ENCODE measurements around the gene TDP1. TPM values are rescaled to one million over a fixed set of nuclear protein-coding genes. Genes with fewer than 3 reads are reported as not detected.

Gene TDP1
- total RNA-seq, 4 donors from 2014 or later = 0.75 to 28.3 (median 14.5) TPM

DNA sequence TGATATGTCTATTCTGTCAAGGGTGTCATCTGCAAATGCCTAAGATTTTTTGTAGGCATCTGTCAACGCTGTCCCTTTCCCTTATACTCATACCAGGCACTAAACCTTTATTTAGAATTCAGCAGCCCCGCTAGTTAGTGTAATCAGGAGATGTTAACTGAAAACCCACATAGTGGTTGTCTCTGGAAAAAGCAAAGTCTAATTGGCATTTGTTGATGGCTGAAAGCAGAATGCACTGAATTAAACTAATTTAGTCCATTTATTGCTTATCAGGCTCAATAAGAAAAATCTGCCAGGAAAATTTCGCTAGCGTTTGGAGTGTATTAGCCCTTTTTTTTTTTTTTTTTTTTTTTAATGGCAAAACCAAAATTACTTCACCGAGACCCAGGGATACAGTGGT, 34.5 kb downstream of the TDP1 start:
- Histone ChIP-seq H3K36me3 (peaks cover 0 to 36% (median 16%) of the 10 kb centered on the region in 4 donors), H3K27me3 (no peaks in the 10 kb centered on the region), H3K4me3 (no peak overlapping the region), H3K9me3 (no peaks in the 10 kb centered on the region), H3K4me1 (no peaks in the 10 kb centered on the region), H3K27ac (no peak overlapping the region)
- in situ Hi-C loops (cut with MboI; ENCODE audit: low pct_ligation_motif_present in 1 of 4, low pct_unique_long_range_greater_than_20kb in 1 of 4, low sequenced_read_pairs in 3 of 4) (loop anchor here in 3 of 4 donors (25.0 kb wide), 1 partner anchor 247 kb away; no protein-coding TSS in a partner anchor), intact Hi-C loops (cut with DNase I; ENCODE audit: low total_unique reads) (no loop called here)
- 93 to 97% methylated on average over 5 of the region's 5 CpGs for WGBS, 2 donors (ENCODE audit: low coverage in 1 of 2)
- TF ChIP-seq POLR2A (IDR thresholded peaks at IDR 0.05) (no peak), POLR2AphosphoS5 (IDR thresholded peaks at IDR 0.05) (no peak), EP300 (IDR thresholded peaks at IDR 0.05; ENCODE audit: low read depth) (no peak)
- TF ChIP-seq, protein P1, sequence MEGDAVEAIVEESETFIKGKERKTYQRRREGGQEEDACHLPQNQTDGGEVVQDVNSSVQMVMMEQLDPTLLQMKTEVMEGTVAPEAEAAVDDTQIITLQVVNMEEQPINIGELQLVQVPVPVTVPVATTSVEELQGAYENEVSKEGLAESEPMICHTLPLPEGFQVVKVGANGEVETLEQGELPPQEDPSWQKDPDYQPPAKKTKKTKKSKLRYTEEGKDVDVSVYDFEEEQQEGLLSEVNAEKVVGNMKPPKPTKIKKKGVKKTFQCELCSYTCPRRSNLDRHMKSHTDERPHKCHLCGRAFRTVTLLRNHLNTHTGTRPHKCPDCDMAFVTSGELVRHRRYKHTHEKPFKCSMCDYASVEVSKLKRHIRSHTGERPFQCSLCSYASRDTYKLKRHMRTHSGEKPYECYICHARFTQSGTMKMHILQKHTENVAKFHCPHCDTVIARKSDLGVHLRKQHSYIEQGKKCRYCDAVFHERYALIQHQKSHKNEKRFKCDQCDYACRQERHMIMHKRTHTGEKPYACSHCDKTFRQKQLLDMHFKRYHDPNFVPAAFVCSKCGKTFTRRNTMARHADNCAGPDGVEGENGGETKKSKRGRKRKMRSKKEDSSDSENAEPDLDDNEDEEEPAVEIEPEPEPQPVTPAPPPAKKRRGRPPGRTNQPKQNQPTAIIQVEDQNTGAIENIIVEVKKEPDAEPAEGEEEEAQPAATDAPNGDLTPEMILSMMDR (IDR thresholded peaks at IDR 0.05) = no peak
- no peak for DNase-seq

DNA sequence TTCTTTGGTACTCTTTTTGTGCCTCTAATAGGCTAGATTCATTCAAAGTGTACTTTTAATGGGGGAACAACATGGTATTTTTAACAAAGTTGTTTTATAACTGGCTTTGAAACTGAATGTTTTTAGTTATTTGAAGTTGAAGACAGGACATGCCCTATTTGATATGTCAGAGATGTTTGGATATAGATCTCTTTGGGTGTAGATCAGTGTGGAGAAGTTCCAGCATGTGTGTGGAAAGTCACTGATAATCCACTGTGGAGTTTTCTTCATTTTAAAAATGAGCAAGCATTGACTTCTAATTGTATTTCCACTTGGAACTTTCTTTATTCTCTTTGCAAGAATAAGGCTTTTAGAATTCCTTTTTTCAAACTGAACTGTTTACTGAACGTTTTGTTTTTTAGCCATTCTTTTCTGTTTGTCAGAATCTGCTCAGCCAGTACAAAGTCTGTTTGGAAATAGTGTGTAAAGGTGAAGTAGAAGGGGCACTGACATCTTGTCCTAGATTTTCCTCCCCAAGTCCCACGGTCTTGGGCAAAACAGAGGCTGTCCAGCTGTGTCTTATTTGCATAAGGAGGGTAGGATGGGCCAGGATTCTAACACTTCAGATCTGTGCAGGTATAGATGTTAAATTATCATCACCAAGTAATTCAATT, 35.0 kb downstream of the TDP1 start:
- TF ChIP-seq, protein P1 (IDR thresholded peaks at IDR 0.05) = no peak
- TF ChIP-seq EP300 (IDR thresholded peaks at IDR 0.05; ENCODE audit: low read depth) (no peak), POLR2AphosphoS5 (IDR thresholded peaks at IDR 0.05) (no peak), POLR2A (IDR thresholded peaks at IDR 0.05) (no peak)
- no peaks in the 10 kb centered on the region for H3K27me3 ChIP-seq
- peaks cover 0 to 36% (median 16%) of the 10 kb centered on the region in 4 donors for H3K36me3 ChIP-seq
- in situ Hi-C loops (cut with MboI; ENCODE audit: low pct_ligation_motif_present in 1 of 4, low pct_unique_long_range_greater_than_20kb in 1 of 4, low sequenced_read_pairs in 3 of 4) (loop anchor here in 3 of 4 donors (25.0 kb wide), 1 partner anchor 247 kb away; no protein-coding TSS in a partner anchor), intact Hi-C loops (cut with DNase I; ENCODE audit: low total_unique reads) (no loop called here)
- DNase-seq = no peak
- H3K27ac ChIP-seq = no peak overlapping the region
- no peaks in the 10 kb centered on the region for H3K9me3 ChIP-seq
- H3K4me3 ChIP-seq = no peak overlapping the region
- WGBS, 2 donors (ENCODE audit: low coverage in 1 of 2) = 38 to 52% methylated on average over 2 of the region's 2 CpGs
- H3K4me1 ChIP-seq = no peaks in the 10 kb centered on the region

DNA sequence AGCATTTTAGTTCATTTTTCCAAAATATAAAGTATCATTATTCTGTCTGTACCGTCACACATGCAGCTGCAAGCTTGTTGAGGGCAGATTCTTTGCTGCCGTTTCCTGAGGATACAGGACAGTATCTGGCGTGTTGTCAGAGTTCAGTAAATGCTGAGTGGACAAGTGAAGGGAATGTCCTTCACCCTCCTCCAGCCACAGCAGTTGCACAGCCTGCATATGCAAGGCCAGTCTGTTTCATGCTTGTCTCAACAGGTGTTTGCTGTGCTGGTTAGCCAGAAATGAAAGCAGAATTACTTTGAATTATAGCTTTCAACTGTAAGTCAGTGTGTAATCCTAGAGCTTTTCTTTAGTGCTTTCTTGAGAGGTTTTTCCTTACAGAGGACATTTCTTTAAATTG, 36.5 kb downstream of the TDP1 start:
- Histone ChIP-seq H3K4me1 (no peaks in the 10 kb centered on the region), H3K36me3 (peaks cover 0 to 35% (median 15%) of the 10 kb centered on the region in 4 donors), H3K27ac (no peak overlapping the region), H3K27me3 (no peaks in the 10 kb centered on the region), H3K4me3 (no peak overlapping the region), H3K9me3 (no peaks in the 10 kb centered on the region)
- in situ Hi-C loops (cut with MboI; ENCODE audit: low pct_ligation_motif_present in 1 of 4, low pct_unique_long_range_greater_than_20kb in 1 of 4, low sequenced_read_pairs in 3 of 4) = loop anchor here in 3 of 4 donors (25.0 kb wide), 1 partner anchor 245 kb away; no protein-coding TSS in a partner anchor
- 86 to 91% methylated on average over 3 of the region's 3 CpGs for WGBS, 2 donors (ENCODE audit: low coverage in 1 of 2)
- intact Hi-C loops (cut with DNase I; ENCODE audit: low total_unique reads) = no loop called here
- DNase-seq = no peak
- TF ChIP-seq POLR2AphosphoS5 (IDR thresholded peaks at IDR 0.05) = no peak
- TF ChIP-seq, protein P1 (IDR thresholded peaks at IDR 0.05) = no peak

DNA sequence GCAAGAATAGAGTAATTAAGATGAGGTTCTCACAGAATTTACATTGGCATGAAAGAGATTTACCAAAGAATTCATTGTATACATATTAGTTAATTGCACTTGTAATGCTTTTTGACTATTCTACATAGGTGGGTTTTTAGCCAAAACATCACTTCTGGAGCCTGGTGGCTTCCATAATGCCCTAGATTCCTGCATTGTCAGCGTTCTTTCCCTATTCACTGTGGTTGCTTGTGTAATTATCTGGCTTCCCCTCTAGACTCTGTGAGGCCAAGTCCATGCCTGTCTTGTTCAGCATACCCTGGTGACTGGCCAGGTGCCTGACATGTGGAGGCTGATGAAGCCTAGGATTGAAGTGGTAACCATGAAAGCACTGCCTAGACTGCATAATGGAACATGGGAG, 41.2 kb downstream of the TDP1 start:
- Histone ChIP-seq H3K36me3 (peaks cover 0 to 52% (median 12%) of the 10 kb centered on the region in 4 donors), H3K27me3 (no peaks in the 10 kb centered on the region), H3K4me3 (no peak overlapping the region), H3K27ac (no peak overlapping the region), H3K9me3 (no peaks in the 10 kb centered on the region), H3K4me1 (no peaks in the 10 kb centered on the region)
- no peak for DNase-seq
- in situ Hi-C loops (cut with MboI; ENCODE audit: low pct_ligation_motif_present in 1 of 4, low pct_unique_long_range_greater_than_20kb in 1 of 4, low sequenced_read_pairs in 3 of 4) = loop anchor here in 3 of 4 donors (25.0 kb wide), 1 partner anchor 240 kb away; no protein-coding TSS in a partner anchor
- intact Hi-C loops (cut with DNase I; ENCODE audit: low total_unique reads) = no loop called here
- WGBS, 2 donors (ENCODE audit: low coverage in 1 of 2) = 80 to 91% methylated on average over 1 of the region's 1 CpG
- TF ChIP-seq, protein P1 (IDR thresholded peaks at IDR 0.05) = no peak
- TF ChIP-seq POLR2A (IDR thresholded peaks at IDR 0.05) (no peak), POLR2AphosphoS5 (IDR thresholded peaks at IDR 0.05) (no peak), EP300 (IDR thresholded peaks at IDR 0.05; ENCODE audit: low read depth) (no peak)

All from transverse colon (tissue), 4 donors.